H1 (cell line): ENCODE results near the gene RAMP1. TPM values are rescaled to one million over a fixed set of nuclear protein-coding genes. Genes with fewer than 3 reads are reported as not detected.

ENCODE experiments used
- CTCF ChIA-PET: fragments of 300-600 bp; sonication (Branson Sonifier 250); formaldehyde crosslinking; loops from one replicate; lab custom pipeline; 2021; ENCODE audit not compliant: partially characterized antibody; lab: Charles Lee
- POLR2A ChIA-PET: fragments of 300-600 bp; sonication (Branson Sonifier 250); formaldehyde crosslinking; loops from one replicate; lab custom pipeline; 2021; ENCODE audit warnings: inconsistent platforms; ENCODE audit not compliant: partially characterized antibody; lab: Charles Lee
- DNase-seq, 2 experiments: peaks; one replicate each; pipeline versions ENCODE4 v3.0.0 to v3.0.0-alpha.2; 2010 to 2022; ENCODE audit warnings: low spot score in 2 of 2, low read depth in 1 of 2, mixed read lengths in 1 of 2
- FAIRE-seq: peaks from 2 replicates; lab custom pipeline; 2011; peaks lifted over from hg19 to GRCh38; lab: Jason Lieb, UNC
- H2AFZ ChIP-seq: 2 replicates; pipeline ENCODE4 v1.8.1; 2012; ENCODE audit warnings: low read length, inconsistent platforms
- H2AK5ac ChIP-seq: 2 replicates; pipeline ENCODE4 v1.6.1; 2013; ENCODE audit warnings: low read depth, low read length
- H2BK120ac ChIP-seq: replicated peaks from 2 replicates; pipeline ENCODE3; 2013; ENCODE audit warnings: low read depth, low read length, inconsistent platforms
- H2BK12ac ChIP-seq: 2 replicates; pipeline ENCODE4 v1.6.1; 2013; ENCODE audit warnings: low read depth, low read length
- H2BK15ac ChIP-seq: 2 replicates; pipeline ENCODE4 v1.6.1; 2013; ENCODE audit warnings: low read length
- H2BK20ac ChIP-seq: 2 replicates; pipeline ENCODE4 v1.6.1; 2013; ENCODE audit warnings: low read length
- H2BK5ac ChIP-seq: 2 replicates; pipeline ENCODE4 v1.6.1; 2013; ENCODE audit warnings: low read depth, low read length
- H3K14ac ChIP-seq: 2 replicates; pipeline ENCODE4 v1.6.1; 2013; ENCODE audit warnings: inconsistent platforms; ENCODE audit not compliant: insufficient read length
- H3K18ac ChIP-seq: 2 replicates; pipeline ENCODE4 v1.6.1; 2013; ENCODE audit warnings: low read length; ENCODE audit errors: extremely low read depth
- H3K23ac ChIP-seq: 2 replicates; pipeline ENCODE4 v1.6.1; 2013; ENCODE audit warnings: inconsistent platforms; ENCODE audit not compliant: insufficient read length
- H3K23me2 ChIP-seq: 2 replicates; pipeline ENCODE4 v1.6.1; 2013; ENCODE audit warnings: low read depth, low read length
- H3K27ac ChIP-seq: 2 replicates; pipeline ENCODE4 v1.6.1; 2011; ENCODE audit warnings: low read depth, low read length, inconsistent platforms
- H3K27me3 ChIP-seq, 4 experiments: replicated peaks in 1 of 4; 1 replicate in 1 of 4; 2 replicates in 3 of 4; pipeline versions ENCODE4 v1.6.1 to v1.8.1; 2011 to 2013; ENCODE audit warnings: low read length in 3 of 4, mild to moderate bottlenecking in 3 of 4, inconsistent platforms in 2 of 4, mixed read lengths in 2 of 4, moderate library complexity in 1 of 4; ENCODE audit not compliant: control insufficient read depth in 3 of 4, insufficient read depth in 3 of 4; ENCODE audit errors: extremely low read depth in 1 of 4
- H3K36me3 ChIP-seq, 4 experiments: 2 replicates each; pipeline versions ENCODE4 v1.6.1 to v1.8.1; 2011 to 2013; ENCODE audit warnings: mild to moderate bottlenecking in 4 of 4, low read length in 3 of 4, moderate library complexity in 2 of 4, control low read depth in 1 of 4, inconsistent platforms in 1 of 4; ENCODE audit not compliant: insufficient read depth in 4 of 4, control insufficient read depth in 2 of 4
- H3K4ac ChIP-seq: replicated peaks from 2 replicates; pipeline ENCODE3; 2013; ENCODE audit warnings: low read length, low read depth, mixed read lengths, inconsistent platforms; ENCODE audit not compliant: insufficient read length
- H3K4me1 ChIP-seq, 4 experiments: replicated peaks in 1 of 4; 1 replicate in 1 of 4; 2 replicates in 3 of 4; pipeline versions ENCODE4 v1.6.1 to v1.8.1; 2011 to 2013; ENCODE audit warnings: low read length in 3 of 4, inconsistent platforms in 2 of 4, mixed read lengths in 1 of 4; ENCODE audit not compliant: insufficient read depth in 4 of 4, control insufficient read depth in 3 of 4
- H3K4me2 ChIP-seq, 2 experiments: 2 replicates each; pipeline versions ENCODE4 v1.6.1 to v1.8.1; 2011 to 2013; ENCODE audit warnings: low read depth in 2 of 2, low read length in 2 of 2, control low read depth in 1 of 2, inconsistent platforms in 1 of 2, mild to moderate bottlenecking in 1 of 2; ENCODE audit not compliant: insufficient read depth in 1 of 2
- H3K4me3 ChIP-seq, 4 experiments: fragments of 200-600, 300-600 bp in 1 of 4; sonication (generic), shearing (Covaris generic), sonication (Bioruptor Twin) in 1 of 4; 2 replicates each; pipeline versions ENCODE4 v1.5.1 to v1.8.1; 2011 to 2016; ENCODE audit warnings: low read length in 4 of 4, low read depth in 3 of 4, control low read depth in 2 of 4, inconsistent platforms in 2 of 4, mild to moderate bottlenecking in 2 of 4, mixed read lengths in 1 of 4, moderate library complexity in 1 of 4; ENCODE audit not compliant: insufficient read depth in 2 of 4; ENCODE audit errors: extremely low read depth in 1 of 4
- H3K56ac ChIP-seq: replicated peaks from 2 replicates; pipeline ENCODE3; 2013; ENCODE audit warnings: low read depth, mild to moderate bottlenecking, mixed read lengths, low read length, inconsistent platforms; ENCODE audit not compliant: insufficient read length
- H3K79me1 ChIP-seq: 2 replicates; pipeline ENCODE4 v1.6.1; 2013; ENCODE audit warnings: low read depth, low read length, control low read depth
- H3K79me2 ChIP-seq, 2 experiments: 2 replicates each; pipeline versions ENCODE4 v1.6.1 to v1.8.1; 2012 to 2013; ENCODE audit warnings: low read length in 2 of 2, mild to moderate bottlenecking in 2 of 2, inconsistent platforms in 1 of 2; ENCODE audit not compliant: insufficient read depth in 2 of 2, control insufficient read depth in 1 of 2
- H3K9ac ChIP-seq, 4 experiments: replicated peaks in 1 of 4; 1 replicate in 1 of 4; 2 replicates in 3 of 4; pipeline versions ENCODE4 v1.6.1 to v1.8.1; 2011 to 2013; ENCODE audit warnings: low read depth in 3 of 4, low read length in 3 of 4, control low read depth in 2 of 4, mild to moderate bottlenecking in 2 of 4, moderate library complexity in 2 of 4, inconsistent platforms in 1 of 4; ENCODE audit errors: extremely low read depth in 1 of 4
- H3K9me3 ChIP-seq, 2 experiments: 2 replicates each; pipeline versions ENCODE4 v1.6.1 to v1.8.1; 2012 to 2013; ENCODE audit warnings: mild to moderate bottlenecking in 2 of 2, moderate library complexity in 2 of 2, control low read depth in 1 of 2, inconsistent platforms in 1 of 2, low read depth in 1 of 2, low read length in 1 of 2, mixed read lengths in 1 of 2; ENCODE audit not compliant: insufficient read depth in 2 of 2
- H4K20me1 ChIP-seq, 2 experiments: replicated peaks in 1 of 2; 2 replicates each; pipeline versions ENCODE3 to v1.8.1; 2011 to 2013; ENCODE audit warnings: inconsistent platforms in 2 of 2, low read length in 2 of 2, mild to moderate bottlenecking in 1 of 2; ENCODE audit not compliant: insufficient read depth in 2 of 2, control insufficient read depth in 1 of 2
- H4K5ac ChIP-seq: 2 replicates; pipeline ENCODE4 v1.6.1; 2013; ENCODE audit warnings: low read length, low read depth, mixed read lengths, inconsistent platforms; ENCODE audit not compliant: insufficient read length
- H4K8ac ChIP-seq: 2 replicates; pipeline ENCODE4 v1.8.0; 2013; ENCODE audit warnings: mild to moderate bottlenecking, moderate library complexity, low read length, inconsistent platforms; ENCODE audit not compliant: insufficient read depth; ENCODE audit errors: extremely low read depth
- H4K91ac ChIP-seq: replicated peaks from 2 replicates; pipeline ENCODE3; 2013; ENCODE audit warnings: low read length, mixed read lengths, inconsistent platforms; ENCODE audit not compliant: insufficient read length
- CBX5 ChIP-seq: fragments of 300-800, 300-1000 bp; sonication (generic); IDR thresholded peaks from 2 replicates; pipeline ENCODE4 v1.7.1; 2016; ENCODE audit warnings: antibody characterized with exemption, low read length, low read depth
- EZH2 ChIP-seq: fragments of 200-600 bp; sonication (generic); IDR thresholded peaks from 2 replicates; pipeline ENCODE4 v1.7.1; 2012; ENCODE audit warnings: low read depth, mild to moderate bottlenecking, moderate library complexity, low read length, inconsistent platforms; ENCODE audit not compliant: severe bottlenecking
- GTF2F1 ChIP-seq: IDR thresholded peaks from 2 replicates; pipeline ENCODE4 v1.6.1; 2012; ENCODE audit warnings: low read depth, low read length, improper control_type of control experiment, borderline replicate concordance
- HDAC2 ChIP-seq, 2 experiments: fragments of 300-600 bp in 1 of 2; sonication (generic) in 1 of 2; IDR thresholded peaks; 2 replicates each; pipeline ENCODE4 v1.6.1; 2011 to 2012; ENCODE audit warnings: low read depth in 2 of 2, low read length in 2 of 2, mild to moderate bottlenecking in 2 of 2, moderate library complexity in 2 of 2, borderline replicate concordance in 1 of 2, inconsistent platforms in 1 of 2
- MAX ChIP-seq: IDR thresholded peaks from 2 replicates; pipeline ENCODE4 v1.6.1; 2012; ENCODE audit warnings: inconsistent platforms
- NANOG ChIP-seq: IDR thresholded peaks from 2 replicates; pipeline ENCODE4 v1.6.1; 2011; ENCODE audit warnings: low read length, low read depth, mild to moderate bottlenecking, inconsistent platforms; ENCODE audit not compliant: insufficient read depth, poor library complexity, severe bottlenecking
- POU5F1 ChIP-seq: IDR thresholded peaks from 2 replicates; pipeline ENCODE4 v1.6.1; 2011; ENCODE audit warnings: low read depth, mild to moderate bottlenecking, low read length, moderate library complexity
- RBBP5 ChIP-seq: IDR thresholded peaks from 2 replicates; pipeline ENCODE4 v1.7.1; 2012; ENCODE audit warnings: low read depth, mild to moderate bottlenecking, inconsistent platforms, low read length, moderate library complexity, borderline replicate concordance
- RNF2 ChIP-seq: fragments of 200-900, 300-1000 bp; sonication (generic); IDR thresholded peaks from 2 replicates; pipeline ENCODE4 v1.7.1; 2016; ENCODE audit warnings: borderline replicate concordance, low read depth, mild to moderate bottlenecking, antibody characterized with exemption, low read length; ENCODE audit not compliant: poor library complexity, severe bottlenecking; ENCODE audit errors: missing control alignments
- RXRA ChIP-seq: IDR thresholded peaks from 2 replicates; pipeline ENCODE4 v1.6.1; 2011; ENCODE audit warnings: low read depth, mild to moderate bottlenecking, low read length, moderate library complexity; ENCODE audit not compliant: insufficient read depth
- SUZ12 ChIP-seq: fragments of 200-600 bp; sonication (generic); IDR thresholded peaks from 2 replicates; pipeline ENCODE4 v1.6.1; 2012; ENCODE audit warnings: mild to moderate bottlenecking, inconsistent platforms, low read length, moderate library complexity, mixed read lengths
- TAF1 ChIP-seq: IDR thresholded peaks from 2 replicates; pipeline ENCODE4 v1.6.1; 2011; ENCODE audit warnings: mild to moderate bottlenecking, low read depth, low read length
- TBP ChIP-seq: IDR thresholded peaks from 2 replicates; pipeline ENCODE4 v1.6.1; 2011; ENCODE audit warnings: low read depth, low read length, improper control_type of control experiment
- WGBS, 2 experiments: shearing (Covaris generic) in 1 of 2; methylation state at CpG; one replicate each; pipeline versions ENCODE4 v1.1.6 to v1.1.7; 2013 to 2015; ENCODE audit warnings: low lambda C conversion rate in 2 of 2, mixed read lengths in 2 of 2, inconsistent platforms in 1 of 2, low coverage in 1 of 2, missing lambda C conversion rate in 1 of 2; ENCODE audit not compliant: insufficient replicate concordance in 2 of 2, insufficient coverage in 1 of 2, insufficient read length in 1 of 2; ENCODE audit errors: extremely low coverage in 1 of 2, missing lambda C conversion rate in 1 of 2; 5-methylcytosine and 5-hydroxymethylcytosine counted together
- polyA plus RNA-seq, 7 experiments: library from polyadenylated mRNA; depleted of rRNA in 3 of 7; stranded (reverse) in 5 of 7; unstranded in 2 of 7; fragments of >200 nt in 5 of 7; fragments of 200-250 nt in 2 of 7; gene quantifications; 1 replicate in 5 of 7; 2 replicates in 1 of 7; 4 replicates in 1 of 7; pipeline versions ENCODE4 v1.2.1 to v1.2.3, GENCODE V29; 2011 to 2013; ENCODE audit warnings: missing spikeins in 2 of 7, mixed read lengths in 2 of 7
- total RNA-seq: library from RNA; stranded (reverse); fragmentation: NEBNext Ultra II Directional; extraction: Animal tissue kit (Norgen Biotek cat#: 25700); gene quantifications from 2 replicates; pipeline ENCODE4 v1.2.1, GENCODE V29; 2021

RAMP1 gene
- total and polyA plus RNA-seq, 2 of the 8 experiments (the other 6 are each of a cell fraction or from before 2014, with no cell fraction given): 0.65 to 4.3 TPM

- Histone ChIP-seq H4K8ac (no peak overlapping the region), H3K4ac (no peak overlapping the region), H3K4me2 (no peak overlapping the region), H3K9ac (no peak overlapping the region), H2AFZ (no peak overlapping the region), H3K27ac (no peak overlapping the region), H3K4me1 (no peaks in the 10 kb centered on the region), H3K79me1 (no peaks in the 10 kb centered on the region), H3K36me3 (no peaks in the 10 kb centered on the region), H3K23me2 (no peaks in the 10 kb centered on the region), H3K4me3 (no peak overlapping the region), H2BK120ac (no peak overlapping the region), H2BK20ac (no peak overlapping the region), H3K9me3 (no peaks in the 10 kb centered on the region), H3K14ac (no peak overlapping the region), H3K27me3 (peaks cover 0 to 1% (median 0%) of the 10 kb centered on the region in 4 experiments; a peak in 2 of 7 replicates), H4K91ac (no peak overlapping the region), H3K79me2 (no peaks in the 10 kb centered on the region), H2BK12ac (no peak overlapping the region), H2AK5ac (no peak overlapping the region), H3K56ac (no peak overlapping the region), H2BK5ac (no peak overlapping the region), H4K20me1 (no peaks in the 10 kb centered on the region), H4K5ac (no peak overlapping the region), H2BK15ac (no peak overlapping the region), H3K23ac (no peak overlapping the region), H3K18ac (no peak overlapping the region)
- DNase-seq: no peak
- 71% methylated on average over 1 of the region's 1 CpG; no CpG with 5 or more reads in 1 of the 2 experiments for WGBS, 2 experiments
- FAIRE-seq: no peak
- ChIA-PET CTCF (no interaction called here), POLR2A (no interaction called here)
- TF ChIP-seq EZH2: no peak
- no peak for TF ChIP-seq GTF2F1
- TF ChIP-seq CBX5: no peak
- TF ChIP-seq RXRA: no peak
- no peak for TF ChIP-seq TAF1
- no peak for TF ChIP-seq SUZ12
- no peak for TF ChIP-seq RBBP5
- TF ChIP-seq RNF2: no peak
- no peak for TF ChIP-seq TBP
- TF ChIP-seq POU5F1: no peak
- no peak for TF ChIP-seq MAX
- TF ChIP-seq NANOG: no peak
- TF ChIP-seq HDAC2 (IDR thresholded peaks at IDR 0.05; ENCODE audit: borderline replicate concordance in 1 of 2, low read depth in 2 of 2, low read length in 2 of 2): no peak
These were observed 43.8 kb upstream of the RAMP1 start for GRCh38 chr2:237815637-237816036.
